A549 (cell line): ENCODE results near the gene ADORA2B. TPM values are rescaled to one million over a fixed set of nuclear protein-coding genes. Genes with fewer than 3 reads are reported as not detected.
A peak's percentile ranks its signal among the peaks of the same experiment; 100 is the strongest.

ENCODE experiments used
- ATAC-seq, 2 experiments: fragments of 200-7000 bp in 1 of 2; fragments of >200 bp in 1 of 2; cut with Nextera tagmentation in 1 of 2; cut with Tn5 transposase in 1 of 2; 3 replicates each; pipeline versions ENCODE4 v1.8.0 to v1.9.1; 2018 to 2020; ENCODE audit warnings: mild to moderate bottlenecking in 1 of 2, moderate library complexity in 1 of 2
- CTCF ChIA-PET: fragments of 300-600 bp; sonication (Branson Sonifier 250); formaldehyde crosslinking; extraction: SDS; loops from one replicate; lab custom pipeline; 2021; ENCODE audit warnings: antibody characterized with exemption, inconsistent platforms; lab: Yijun Ruan, JAX
- POLR2A ChIA-PET: fragments of 350-600 bp; formaldehyde crosslinking; extraction: SDS; loops from one replicate; lab custom pipeline; 2021; ENCODE audit warnings: antibody characterized with exemption, inconsistent platforms; lab: Yijun Ruan, JAX
- DNase-seq, 2 experiments: peaks; one replicate each; pipeline versions ENCODE4 v3.0.0 to v3.0.0-alpha.2; 2011 to 2016; ENCODE audit warnings: low read depth in 1 of 2, low spot score in 1 of 2
- FAIRE-seq: peaks from 2 replicates; lab custom pipeline; 2011; peaks lifted over from hg19 to GRCh38; lab: Jason Lieb, UNC
- H3K27ac ChIP-seq, 2 experiments: fragments of >200 bp; sonication (Bioruptor Twin); formaldehyde crosslinking; 3 replicates each; pipeline ENCODE4 v1.5.1; 2016 to 2017
- H3K4me1 ChIP-seq: fragments of >200 bp; sonication (Bioruptor Twin); formaldehyde crosslinking; 3 replicates; pipeline ENCODE4 v1.6.1; 2016
- H3K4me2 ChIP-seq: fragments of >200 bp; sonication (Bioruptor Twin); formaldehyde crosslinking; 3 replicates; pipeline ENCODE4 v1.6.1; 2016
- H3K4me3 ChIP-seq: fragments of >200 bp; sonication (Bioruptor Twin); formaldehyde crosslinking; 3 replicates; pipeline ENCODE4 v1.5.1; 2016
- H3K9me3 ChIP-seq: fragments of >200 bp; sonication (Bioruptor Twin); formaldehyde crosslinking; 3 replicates; pipeline ENCODE4 v1.6.1; 2016
- BCL3 ChIP-seq: fragments of >200 bp; sonication (Bioruptor Twin); formaldehyde crosslinking; IDR thresholded peaks from 3 replicates; pipeline ENCODE4 v1.6.1; 2016
- BHLHE40 ChIP-seq: IDR thresholded peaks from 2 replicates; pipeline ENCODE4 v1.6.1; 2012; ENCODE audit warnings: low read depth, low read length, inconsistent platforms
- CBX2 ChIP-seq: fragments of 200-600 bp; sonication (generic); IDR thresholded peaks from 2 replicates; pipeline ENCODE4 v1.6.1; 2016; ENCODE audit warnings: low read depth, mild to moderate bottlenecking, borderline replicate concordance
- CBX8 ChIP-seq: fragments of 200-600 bp; sonication (generic); IDR thresholded peaks from 2 replicates; pipeline ENCODE4 v1.6.1; 2016
- CEBPB ChIP-seq, 2 experiments: fragments of >200 bp in 1 of 2; sonication (Bioruptor Twin) in 1 of 2; formaldehyde crosslinking in 1 of 2; IDR thresholded peaks; 2 replicates each; pipeline ENCODE4 v1.6.1; 2012 to 2016
- ELK1 ChIP-seq: fragments of 150-350 bp; IDR thresholded peaks from 2 replicates; pipeline ENCODE4 v1.6.1; 2014; ENCODE audit warnings: low read depth, mild to moderate bottlenecking, low read length
- ESRRA ChIP-seq: fragments of 150-350 bp; IDR thresholded peaks from 2 replicates; pipeline ENCODE4 v1.6.1; 2014; ENCODE audit warnings: mild to moderate bottlenecking, low read length, borderline replicate concordance
- FOSL2 ChIP-seq, 2 experiments: fragments of 450-650 bp in 1 of 2; fragments of >200 bp in 1 of 2; sonication (Bioruptor Twin) in 1 of 2; formaldehyde crosslinking; IDR thresholded peaks; 2 replicates each; pipeline versions ENCODE4 v1.5.0 to v1.6.1; 2016 to 2020; ENCODE audit warnings: mild to moderate bottlenecking in 1 of 2, moderate library complexity in 1 of 2
- GATA3 ChIP-seq: IDR thresholded peaks from 2 replicates; pipeline ENCODE4 v1.6.1; 2012; ENCODE audit warnings: borderline replicate concordance
- HMGXB4 ChIP-seq: fragments of 250-450 bp; sonication (Bioruptor Pico); IDR thresholded peaks from 2 replicates; pipeline ENCODE4 v1.5.0; 2021; ENCODE audit warnings: mild to moderate bottlenecking, moderate library complexity, borderline replicate concordance
- HOXA7 ChIP-seq: fragments of 250-450 bp; sonication (Bioruptor Pico); IDR thresholded peaks from 2 replicates; pipeline ENCODE4 v1.5.0; 2020; ENCODE audit warnings: mild to moderate bottlenecking, moderate library complexity
- KDM5A ChIP-seq: fragments of 200-600 bp; sonication (generic); IDR thresholded peaks from 2 replicates; pipeline ENCODE4 v1.6.1; 2016; ENCODE audit warnings: antibody characterized with exemption, mild to moderate bottlenecking
- MAFK ChIP-seq: fragments of 450-650 bp; IDR thresholded peaks from 2 replicates; pipeline ENCODE4 v1.6.1; 2014; ENCODE audit not compliant: partially characterized antibody
- MAX ChIP-seq: IDR thresholded peaks from 2 replicates; pipeline ENCODE4 v1.6.1; 2012
- NPAS2 ChIP-seq: fragments of 250-450 bp; sonication (Bioruptor Pico); IDR thresholded peaks from 2 replicates; pipeline ENCODE4 v1.8.0; 2022; ENCODE audit warnings: mild to moderate bottlenecking, moderate library complexity, borderline replicate concordance
- NR3C1 ChIP-seq: fragments of >200 bp; sonication (Bioruptor Twin); formaldehyde crosslinking; IDR thresholded peaks from 3 replicates; pipeline ENCODE4 v1.6.1; 2017
- POLR2A ChIP-seq: IDR thresholded peaks from 2 replicates; pipeline ENCODE4 v1.6.1; 2012; ENCODE audit warnings: mild to moderate bottlenecking, low read length
- POLR2AphosphoS2 ChIP-seq: conservative IDR thresholded peaks from 2 replicates; pipeline ENCODE4 v1.6.1; 2012; ENCODE audit warnings: low read length, improper control_type of control experiment, inconsistent platforms
- RAD21 ChIP-seq, 2 experiments: fragments of >200 bp in 1 of 2; sonication (Bioruptor Twin) in 1 of 2; formaldehyde crosslinking in 1 of 2; IDR thresholded peaks in 1 of 2; conservative IDR thresholded peaks in 1 of 2; 2 replicates in 1 of 2; 3 replicates in 1 of 2; pipeline ENCODE4 v1.6.1; 2012 to 2018; ENCODE audit warnings: inconsistent platforms in 1 of 2
- RARB ChIP-seq: fragments of 250-450 bp; sonication (Bioruptor Pico); IDR thresholded peaks from 2 replicates; pipeline ENCODE4 v1.8.0; 2021; ENCODE audit warnings: mild to moderate bottlenecking, moderate library complexity
- RCOR1 ChIP-seq: fragments of 150-350 bp; IDR thresholded peaks from 2 replicates; pipeline ENCODE4 v1.6.1; 2014; ENCODE audit warnings: antibody characterized with exemption, low read length, low read depth
- ZNF302 ChIP-seq: fragments of 250-450 bp; sonication (Bioruptor Pico); IDR thresholded peaks from 2 replicates; pipeline ENCODE4 v1.9.0; 2021; ENCODE audit warnings: inconsistent platforms, mild to moderate bottlenecking, moderate library complexity
- WGBS: methylation state at CpG from one replicate; pipeline ENCODE4 v1.1.6; 2017; ENCODE audit errors: missing lambda C conversion rate; 5-methylcytosine and 5-hydroxymethylcytosine counted together
- polyA plus RNA-seq, 4 experiments: library from polyadenylated mRNA; depleted of rRNA in 3 of 4; stranded (reverse); fragments of >200 nt; fragmentation: RNase III in 1 of 4; extraction: RNeasy Plus Mini Kit Qiagen cat#74134 plus additional on column Dnase treatment in 1 of 4; gene quantifications; 2 replicates in 3 of 4; 3 replicates in 1 of 4; pipeline ENCODE4 v1.2.3, GENCODE V29; 2011 to 2017
- TF ChIP-seq, protein P1 (sequence below): fragments of >200 bp; sonication (Bioruptor Twin); formaldehyde crosslinking; IDR thresholded peaks from 3 replicates; pipeline ENCODE4 v1.5.1; 2016

The ADORA2B gene
- polyA plus RNA-seq, 2 of the 4 experiments (the other 2 are of a cell fraction): 5.7 to 10.2 TPM

DNA sequence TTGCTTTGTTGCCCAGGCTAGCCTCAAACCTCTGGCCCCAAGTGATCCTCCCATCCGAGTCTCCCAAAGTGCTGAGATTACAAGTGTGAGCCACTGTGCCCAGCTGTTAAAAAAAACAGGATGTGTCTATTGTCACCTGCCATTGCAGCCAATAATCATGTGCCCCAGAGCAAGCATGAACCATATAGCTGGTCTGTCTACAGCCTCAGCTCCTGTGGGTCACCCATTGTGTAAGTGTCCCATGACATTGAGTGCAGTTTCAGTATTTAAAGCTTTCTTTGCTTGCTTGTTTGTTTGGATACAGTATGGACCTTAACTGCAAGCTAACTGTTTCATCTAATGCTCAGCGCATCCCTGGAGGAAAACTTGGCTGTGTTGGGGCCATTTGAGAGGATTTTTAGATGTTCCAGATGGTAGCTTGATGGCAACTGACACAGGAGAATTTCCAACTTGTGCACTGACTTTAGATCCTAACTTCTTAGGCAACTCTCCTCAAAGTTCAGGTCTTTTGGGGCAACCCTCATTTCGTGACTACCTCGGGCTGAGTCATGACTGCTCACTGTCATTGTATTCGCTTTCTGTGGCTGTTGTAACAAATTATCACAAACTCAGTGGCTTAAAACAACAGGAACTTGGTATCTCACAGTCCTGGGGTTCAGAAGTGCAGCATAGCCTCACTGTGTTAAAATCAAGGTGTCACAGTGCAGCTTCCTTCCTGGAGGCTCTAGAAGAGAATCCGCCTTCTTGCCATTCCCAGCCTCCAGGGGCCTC is 30.3 kb upstream of the ADORA2B start:
- ChIA-PET POLR2A (no interaction called here), CTCF (interaction anchor here (0.9 to 4.7 kb wide), 5 partner anchors 10 to 86 kb away, joined by 3 to 29 read pairs (median 4); partner anchors contain the start of gene ADORA2B)
- Histone ChIP-seq H3K4me2 (no peak overlapping the region), H3K27ac (peak overlapping the region in 1 of 2 experiments; percentile 7; a peak in 1 of 6 replicates), H3K4me3 (no peak overlapping the region), H3K4me1 (peaks cover 31% of the 10 kb centered on the region), H3K9me3 (no peaks in the 10 kb centered on the region)
- 87% methylated on average over 6 of the region's 6 CpGs for WGBS
- DNase-seq (no peak), ATAC-seq (no peak), FAIRE-seq (no peak)
- TF ChIP-seq KDM5A (no peak), ELK1 (no peak), HOXA7 (CRISPR knock-in tag) (no peak), CBX2 (no peak), POLR2A (no peak), CEBPB (IDR thresholded peaks at IDR 0.05) (no peak), RAD21 (conservative IDR thresholded peaks at IDR 0.05 in 1 of 2, IDR thresholded peaks at IDR 0.05 in 1 of 2) (no peak), BHLHE40 (no peak), ZNF302 (CRISPR knock-in tag) (no peak), BCL3 (no peak), CBX8 (no peak), HMGXB4 (no peak)
- TF ChIP-seq, protein P1, sequence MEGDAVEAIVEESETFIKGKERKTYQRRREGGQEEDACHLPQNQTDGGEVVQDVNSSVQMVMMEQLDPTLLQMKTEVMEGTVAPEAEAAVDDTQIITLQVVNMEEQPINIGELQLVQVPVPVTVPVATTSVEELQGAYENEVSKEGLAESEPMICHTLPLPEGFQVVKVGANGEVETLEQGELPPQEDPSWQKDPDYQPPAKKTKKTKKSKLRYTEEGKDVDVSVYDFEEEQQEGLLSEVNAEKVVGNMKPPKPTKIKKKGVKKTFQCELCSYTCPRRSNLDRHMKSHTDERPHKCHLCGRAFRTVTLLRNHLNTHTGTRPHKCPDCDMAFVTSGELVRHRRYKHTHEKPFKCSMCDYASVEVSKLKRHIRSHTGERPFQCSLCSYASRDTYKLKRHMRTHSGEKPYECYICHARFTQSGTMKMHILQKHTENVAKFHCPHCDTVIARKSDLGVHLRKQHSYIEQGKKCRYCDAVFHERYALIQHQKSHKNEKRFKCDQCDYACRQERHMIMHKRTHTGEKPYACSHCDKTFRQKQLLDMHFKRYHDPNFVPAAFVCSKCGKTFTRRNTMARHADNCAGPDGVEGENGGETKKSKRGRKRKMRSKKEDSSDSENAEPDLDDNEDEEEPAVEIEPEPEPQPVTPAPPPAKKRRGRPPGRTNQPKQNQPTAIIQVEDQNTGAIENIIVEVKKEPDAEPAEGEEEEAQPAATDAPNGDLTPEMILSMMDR: no peak

DNA sequence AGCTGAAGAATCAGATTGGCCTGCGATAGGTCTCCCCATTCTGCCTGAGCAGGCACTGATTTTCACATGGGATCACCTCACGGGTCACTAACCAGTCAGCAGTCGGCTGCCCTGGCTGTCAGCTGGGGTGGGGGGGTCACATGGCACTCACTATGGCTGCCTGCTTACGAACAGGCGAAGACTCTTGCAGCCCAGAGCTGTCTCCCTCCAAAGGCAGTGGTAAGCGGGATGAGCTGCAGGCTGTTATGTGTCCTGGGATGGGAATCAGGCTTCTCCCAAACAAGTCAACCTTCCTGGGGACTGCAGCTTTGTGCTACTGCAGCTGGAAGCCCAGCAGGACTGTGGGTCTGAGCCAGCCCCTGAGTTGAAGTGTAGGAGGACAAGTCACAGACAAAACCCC is 29.0 kb upstream of the ADORA2B start:
- peaks cover 28% of the 10 kb centered on the region for H3K4me1 ChIP-seq
- no peak for DNase-seq
- no peak overlapping the region for H3K4me2 ChIP-seq
- 94% methylated on average over 6 of the region's 6 CpGs for WGBS
- H3K27ac ChIP-seq: peak overlapping the region in 1 of 2 experiments; percentile 40; a peak in 3 of 6 replicates
- POLR2A ChIA-PET: no interaction called here
- TF ChIP-seq RARB (CRISPR knock-in tag) (no peak), RCOR1 (no peak), ESRRA (no peak), FOSL2 (IDR thresholded peaks at IDR 0.05) (no peak), FOSL2 (CRISPR knock-in tag; IDR thresholded peaks at IDR 0.05) (no peak), KDM5A (no peak), ZNF302 (CRISPR knock-in tag) (no peak), BCL3 (no peak), MAX (no peak), NPAS2 (CRISPR knock-in tag) (no peak), MAFK (no peak), GATA3 (no peak), BHLHE40 (no peak), NR3C1 (no peak), POLR2AphosphoS2 (no peak)
- TF ChIP-seq, all 56 proteins: peak for 0
- H3K4me3 ChIP-seq: no peak overlapping the region
- H3K9me3 ChIP-seq: no peaks in the 10 kb centered on the region; the same call in 2 of the 3 replicates
- CTCF ChIA-PET: interaction anchor here (1.2 to 4.7 kb wide), 4 partner anchors 11 to 87 kb away, joined by 3 to 29 read pairs (median 4); partner anchors contain the start of gene ADORA2B
- FAIRE-seq (no peak), ATAC-seq (no peak)
